GM13976 (cell line): ENCODE data around the gene DIPK1C.

Source experiments
- DNase-seq: peaks from one replicate; pipeline ENCODE4 v3.0.0; 2012; ENCODE audit warnings: low spot score
- CTCF ChIP-seq: IDR thresholded peaks from 2 replicates; pipeline ENCODE4 v1.5.1; 2012; ENCODE audit warnings: borderline replicate concordance, mild to moderate bottlenecking; ENCODE audit not compliant: insufficient read depth; ENCODE audit errors: extremely low read depth, missing control alignments, control extremely low read depth
- in situ Hi-C: fragments of 300-500 bp; cut with MboI; formaldehyde crosslinking; loops from one replicate; pipeline ENCODE4 v1.12.0; 2022; ENCODE audit warnings: low sequenced_read_pairs, mixed read lengths, inconsistent platforms; ENCODE audit not compliant: unreplicated experiment

Gene DIPK1C

DNA sequence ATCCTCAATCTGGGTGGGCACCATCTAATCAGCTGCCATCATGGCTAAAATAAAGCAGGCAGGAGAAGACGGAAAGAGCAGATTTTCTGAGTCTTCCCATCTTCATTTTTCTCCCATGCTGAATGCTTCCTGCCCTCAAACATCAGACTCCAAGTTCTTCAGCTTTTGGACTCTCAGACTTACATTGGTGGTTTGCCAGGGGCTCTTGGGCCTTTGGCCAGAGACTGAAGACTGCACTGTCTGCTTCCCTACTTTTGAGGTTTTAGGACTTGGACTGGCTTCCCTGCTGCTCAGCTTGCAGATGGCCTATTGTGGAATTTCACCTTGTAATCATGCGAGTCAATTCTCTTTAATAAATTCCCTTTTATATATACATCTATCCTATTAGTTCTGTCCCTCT, 36.6 kb downstream of the DIPK1C start:
- in situ Hi-C loops = no loop called here
- no peak for TF ChIP-seq CTCF
- no peak for DNase-seq

DNA sequence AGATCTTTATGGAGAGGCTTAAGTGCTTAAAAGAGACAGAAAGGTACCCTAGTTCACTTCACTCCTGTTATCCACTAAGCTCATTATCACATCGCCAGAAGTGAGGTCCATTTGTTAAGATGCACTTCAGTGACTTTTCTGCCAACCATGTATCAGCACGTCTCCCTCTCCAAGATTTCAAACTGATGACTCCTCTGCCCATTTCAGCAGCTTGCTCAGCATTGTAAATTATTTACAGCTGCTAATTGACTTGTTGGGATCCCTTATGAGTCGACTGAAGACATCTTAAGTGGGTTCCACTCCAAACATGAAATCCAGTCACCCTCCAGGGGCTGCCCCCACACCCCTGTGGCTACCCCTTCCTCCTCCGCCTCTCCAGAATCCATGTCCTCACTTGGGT, 37.3 kb downstream of the DIPK1C start:
- in situ Hi-C loops = no loop called here
- no peak for TF ChIP-seq CTCF
- no peak for DNase-seq

- in situ Hi-C loops = no loop called here
- DNase-seq = no peak
- no peak for TF ChIP-seq CTCF
These were observed 39.1 kb downstream of the DIPK1C start for GRCh38 chr18:74418023-74418422.

DNA sequence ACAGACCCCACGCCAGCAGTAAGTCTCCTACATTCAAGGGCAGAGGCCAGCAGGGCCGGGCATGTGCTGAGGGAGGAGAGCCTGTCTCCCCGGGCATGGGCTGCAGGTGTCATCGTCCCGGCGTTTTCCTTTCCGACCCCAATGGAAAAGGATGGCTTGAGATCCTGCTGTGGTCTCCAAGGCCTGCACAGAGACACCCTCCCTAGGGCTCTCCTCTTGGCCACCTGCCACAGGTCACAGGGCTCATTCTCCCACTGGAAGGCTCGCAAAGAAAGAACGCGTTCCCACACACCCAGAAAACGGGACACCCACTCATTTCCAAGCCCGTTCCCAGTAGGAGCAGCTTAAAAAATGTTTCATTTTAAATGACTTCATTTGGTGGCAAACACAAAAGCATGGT, 41.0 kb downstream of the DIPK1C start:
- DNase-seq = no peak
- in situ Hi-C loops = no loop called here
- TF ChIP-seq CTCF = no peak

- in situ Hi-C loops = no loop called here
- DNase-seq = no peak
- TF ChIP-seq CTCF = no peak
These were observed 42.1 kb downstream of the DIPK1C start for GRCh38 chr18:74414953-74415515.

DNA sequence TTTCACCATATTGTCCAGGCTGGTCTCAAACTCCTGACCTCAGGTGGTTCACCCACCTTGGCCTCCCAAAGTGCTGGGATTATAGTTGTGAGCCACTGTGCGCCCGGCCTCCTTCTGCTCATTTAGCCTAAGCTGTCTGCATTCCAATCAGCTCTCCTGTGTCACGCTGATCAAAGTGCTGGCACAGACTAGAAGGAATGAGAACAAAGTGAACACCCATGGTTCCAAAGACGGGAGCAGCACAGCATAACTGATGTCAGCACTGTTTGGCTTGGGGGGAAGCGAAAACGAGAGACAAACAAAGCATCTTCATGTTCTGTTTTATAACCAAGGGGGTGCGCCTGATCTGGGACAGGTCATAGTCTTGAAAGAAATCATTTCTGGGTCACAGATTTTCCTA, 43.3 kb downstream of the DIPK1C start:
- in situ Hi-C loops = no loop called here
- DNase-seq = no peak
- TF ChIP-seq CTCF = no peak
